Activated effector memory CD4-positive, alpha-beta T cell treated with anti-CD3 and anti-CD28 coated beads, Interleukin-2, amount 50 U/mL, for 16 hours (primary cell): ENCODE results near the gene LFNG.
A peak's percentile ranks its signal among the peaks of the same experiment; 100 is the strongest.
"Not testable (repeated sequence)": the region's sequence is repeated elsewhere in the genome, so short reads cannot be mapped to it uniquely, and the experiment has no call there.

Experiments
- DNase-seq: peaks from one replicate; pipeline ENCODE4 v3.0.0-alpha.2; 2020

Gene LFNG

GRCh38 chr7:2531796-2532110 is 12.2 kb downstream of the LFNG start:
- DNase-seq = peak; percentile 61

- DNase-seq = peak; percentile 58
Measured at GRCh38 chr7:2532199-2532772, 12.7 kb downstream of the LFNG start.

GRCh38 chr7:2532816-2533215 is 13.2 kb downstream of the LFNG start:
- not testable (repeated sequence) for DNase-seq

GRCh38 chr7:2533566-2533965 is 14.0 kb downstream of the LFNG start:
- DNase-seq = not testable (repeated sequence)

GRCh38 chr7:2534214-2534613 is 14.6 kb downstream of the LFNG start:
- not testable (repeated sequence) for DNase-seq

GRCh38 chr7:2535872-2536627 is 16.5 kb downstream of the LFNG start:
- not testable (repeated sequence) for DNase-seq

GRCh38 chr7:2537981-2538851 is 18.6 kb downstream of the LFNG start:
- DNase-seq = peak; percentile 62

GRCh38 chr7:2539031-2539911 is 19.7 kb downstream of the LFNG start:
- peak; percentile 60 for DNase-seq

- DNase-seq = no peak
Measured at GRCh38 chr7:2540133-2540532, 20.6 kb downstream of the LFNG start.

GRCh38 chr7:2540641-2541051 is 21.1 kb downstream of the LFNG start:
- DNase-seq = peak; percentile 61

GRCh38 chr7:2541291-2542010 is 21.9 kb downstream of the LFNG start:
- peak; percentile 60 for DNase-seq

GRCh38 chr7:2542011-2542915 is 22.7 kb downstream of the LFNG start:
- DNase-seq = peak; percentile 55

GRCh38 chr7:2542916-2543871 is 23.6 kb downstream of the LFNG start:
- peak; percentile 54 for DNase-seq

GRCh38 chr7:2544541-2545188 is 25.1 kb downstream of the LFNG start:
- DNase-seq = peak; percentile 33

GRCh38 chr7:2545746-2546425 is 26.3 kb downstream of the LFNG start:
- DNase-seq = peak; percentile 59

GRCh38 chr7:2546776-2547586 is 27.4 kb downstream of the LFNG start:
- DNase-seq = peak; percentile 50

- DNase-seq = peak; percentile 6
Measured at GRCh38 chr7:2551418-2551817, 31.8 kb downstream of the LFNG start.

GRCh38 chr7:2553108-2553507 is 33.5 kb downstream of the LFNG start:
- DNase-seq = peak; percentile 50
